Neural crest cell (in vitro differentiated cells): ENCODE data around the gene PCNT. TPM values are rescaled to one million over a fixed set of nuclear protein-coding genes. Genes with fewer than 3 reads are reported as not detected.

Experiments used
- DNase-seq: peaks from one replicate; pipeline ENCODE4 v3.0.0; 2021; ENCODE audit warnings: low read depth, mixed read lengths, low spot score
- H3K27ac Mint-ChIP-seq: one replicate; pipeline ENCODE4 v1.8.0; 2021; ENCODE audit warnings: mild to moderate bottlenecking, mixed read lengths; ENCODE audit not compliant: unreplicated experiment
- H3K27me3 Mint-ChIP-seq: 2 replicates; pipeline ENCODE4 v1.8.0; 2021; ENCODE audit warnings: low read depth, mild to moderate bottlenecking, mixed read lengths
- H3K36me3 Mint-ChIP-seq: 2 replicates; pipeline ENCODE4 v1.8.0; 2021; ENCODE audit warnings: low read depth, mild to moderate bottlenecking, mixed read lengths
- H3K4me1 Mint-ChIP-seq: 2 replicates; pipeline ENCODE4 v1.8.0; 2021; ENCODE audit warnings: mixed read lengths
- H3K4me3 Mint-ChIP-seq: one replicate; pipeline ENCODE4 v1.8.0; 2021; ENCODE audit warnings: mild to moderate bottlenecking, mixed read lengths
- H3K9me3 Mint-ChIP-seq: 2 replicates; pipeline ENCODE4 v1.8.0; 2021; ENCODE audit warnings: mixed read lengths
- CTCF ChIP-seq: fragments of 200-600 bp; sonication (generic); conservative IDR thresholded peaks from 2 replicates; pipeline ENCODE4 v1.5.0; 2021; ENCODE audit warnings: antibody characterized with exemption, mild to moderate bottlenecking
- total RNA-seq: library from RNA; stranded (reverse); gene quantifications from 2 replicates; pipeline ENCODE4 v1.2.1, GENCODE V29; 2021

Gene PCNT
- total RNA-seq, 1 donor from 2014 or later, result 60.4 TPM

- no peak for DNase-seq
- Mint-ChIP-seq H3K27ac (peak overlapping the region; percentile 27), H3K4me1 (peaks cover 8% of the 10 kb centered on the region), H3K4me3 (no peak overlapping the region), H3K9me3 (no peaks in the 10 kb centered on the region), H3K27me3 (no peaks in the 10 kb centered on the region), H3K36me3 (peaks cover 7% of the 10 kb centered on the region)
- TF ChIP-seq CTCF, result no peak
Measured at GRCh38 chr21:46420241-46421190, 96.6 kb downstream of the PCNT start.

GRCh38 chr21:46421191-46421750 lies 97.3 kb downstream of the PCNT start:
- no peak for DNase-seq
- Mint-ChIP-seq H3K27ac (peak overlapping the region; percentile 43), H3K9me3 (no peaks in the 10 kb centered on the region), H3K36me3 (peaks cover 7% of the 10 kb centered on the region), H3K4me3 (no peak overlapping the region), H3K4me1 (peaks cover 8% of the 10 kb centered on the region), H3K27me3 (no peaks in the 10 kb centered on the region)
- TF ChIP-seq CTCF, result no peak

- no peak for TF ChIP-seq CTCF
- H3K9me3 Mint-ChIP-seq, result no peaks in the 10 kb centered on the region
- no peak for DNase-seq
- no peaks in the 10 kb centered on the region for H3K27me3 Mint-ChIP-seq
- H3K36me3 Mint-ChIP-seq, result peaks cover 7% of the 10 kb centered on the region
- H3K4me1 Mint-ChIP-seq, result peaks cover 8% of the 10 kb centered on the region
- H3K4me3 Mint-ChIP-seq, result no peak overlapping the region
- H3K27ac Mint-ChIP-seq, result peak overlapping the region; percentile 57
Measured at GRCh38 chr21:46421756-46422555, 98.0 kb downstream of the PCNT start.

GRCh38 chr21:46422636-46423241 lies 98.8 kb downstream of the PCNT start:
- H3K9me3 Mint-ChIP-seq, result no peaks in the 10 kb centered on the region
- no peak for DNase-seq
- peaks cover 7% of the 10 kb centered on the region for H3K36me3 Mint-ChIP-seq
- H3K27ac Mint-ChIP-seq, result no peak overlapping the region
- no peaks in the 10 kb centered on the region for H3K27me3 Mint-ChIP-seq
- TF ChIP-seq CTCF, result no peak
- no peak overlapping the region for H3K4me3 Mint-ChIP-seq
- peaks cover 8% of the 10 kb centered on the region for H3K4me1 Mint-ChIP-seq

- Mint-ChIP-seq H3K4me1 (peaks cover 8% of the 10 kb centered on the region), H3K27me3 (no peaks in the 10 kb centered on the region), H3K9me3 (no peaks in the 10 kb centered on the region), H3K4me3 (no peak overlapping the region), H3K36me3 (peaks cover 5% of the 10 kb centered on the region), H3K27ac (no peak overlapping the region)
- no peak for TF ChIP-seq CTCF
- DNase-seq, result no peak
Measured at GRCh38 chr21:46423546-46424038, 99.6 kb downstream of the PCNT start.
